OCI-LY1 (cell line): ENCODE data around the gene RXFP2.

Experiments
- H2AFZ ChIP-seq: fragments of 200-600 bp; sonication (generic), shearing (Covaris generic); 2 replicates; pipeline ENCODE4 v1.6.0; 2014; ENCODE audit warnings: antibody characterized with exemption, mild to moderate bottlenecking, low read length
- H3F3A ChIP-seq: fragments of 200-600 bp; sonication (generic), shearing (Covaris generic); 2 replicates; pipeline ENCODE4 v1.6.0; 2014; ENCODE audit warnings: mild to moderate bottlenecking, antibody characterized with exemption, low read length, moderate library complexity; ENCODE audit not compliant: insufficient read depth
- H3K27ac ChIP-seq: fragments of 200-600 bp; sonication (generic); 2 replicates; pipeline ENCODE4 v1.5.1; 2014; ENCODE audit warnings: low read length, mixed run types, mild to moderate bottlenecking, low read depth; ENCODE audit not compliant: poor library complexity, severe bottlenecking
- H3K27me3 ChIP-seq: fragments of 200-600 bp; sonication (generic); 2 replicates; pipeline ENCODE4 v1.6.0; 2014; ENCODE audit warnings: antibody characterized with exemption, mild to moderate bottlenecking, low read length, moderate library complexity; ENCODE audit not compliant: insufficient read depth
- H3K36me3 ChIP-seq: fragments of 200-600 bp; sonication (generic); 2 replicates; pipeline ENCODE4 v1.6.1; 2014; ENCODE audit warnings: mild to moderate bottlenecking, antibody characterized with exemption, low read length, moderate library complexity, mixed read lengths; ENCODE audit not compliant: insufficient read depth
- H3K4me1 ChIP-seq: fragments of 200-600 bp; sonication (generic); 2 replicates; pipeline ENCODE4 v1.5.1; 2014; ENCODE audit warnings: mild to moderate bottlenecking, low read length, moderate library complexity; ENCODE audit not compliant: insufficient read depth, severe bottlenecking
- H3K4me2 ChIP-seq: fragments of 200-600 bp; sonication (generic), shearing (Covaris generic); 2 replicates; pipeline ENCODE4 v1.6.1; 2014; ENCODE audit warnings: low read length
- H3K4me3 ChIP-seq: fragments of 200-600 bp; sonication (generic); 2 replicates; pipeline ENCODE4 v1.5.1; 2014; ENCODE audit warnings: low read length, low read depth, mild to moderate bottlenecking, mixed read lengths; ENCODE audit not compliant: poor library complexity, severe bottlenecking
- H3K79me2 ChIP-seq: fragments of 200-600 bp; shearing (Covaris generic); 2 replicates; pipeline ENCODE4 v1.6.1; 2016; ENCODE audit warnings: mixed run types, low read length, mixed read lengths; ENCODE audit not compliant: insufficient read depth
- H3K9ac ChIP-seq: fragments of 200-600 bp; sonication (generic), shearing (Covaris generic); 2 replicates; pipeline ENCODE4 v1.6.1; 2014; ENCODE audit warnings: mild to moderate bottlenecking, low read length, mixed read lengths
- H3K9me2 ChIP-seq: fragments of 200-600 bp; sonication (generic), shearing (Covaris generic); 2 replicates; pipeline ENCODE4 v1.6.1; 2014; ENCODE audit warnings: low read depth, mild to moderate bottlenecking, low read length, mixed read lengths
- H3K9me3 ChIP-seq: fragments of 200-600 bp; shearing (Covaris generic); 2 replicates; pipeline ENCODE4 v1.6.1; 2014; ENCODE audit warnings: low read length, mixed read lengths
- H4K20me1 ChIP-seq: fragments of 200-600 bp; sonication (generic), shearing (Covaris generic); 2 replicates; pipeline ENCODE4 v1.6.0; 2016; ENCODE audit warnings: mild to moderate bottlenecking, low read length; ENCODE audit not compliant: insufficient read depth
- EZH2 ChIP-seq: fragments of 200-600 bp; sonication (generic), shearing (Covaris generic); IDR thresholded peaks from 2 replicates; pipeline ENCODE4 v1.8.0; 2017; ENCODE audit warnings: borderline replicate concordance, mixed run types, mild to moderate bottlenecking, antibody characterized with exemption, low read length, moderate library complexity, mixed read lengths
- TF ChIP-seq, protein P1 (sequence below): fragments of 200-600 bp; sonication (generic), shearing (Covaris generic); IDR thresholded peaks from 2 replicates; pipeline ENCODE4 v1.5.1; 2017; ENCODE audit warnings: mild to moderate bottlenecking, antibody characterized with exemption, low read length, moderate library complexity, mixed read lengths

The RXFP2 gene

DNA sequence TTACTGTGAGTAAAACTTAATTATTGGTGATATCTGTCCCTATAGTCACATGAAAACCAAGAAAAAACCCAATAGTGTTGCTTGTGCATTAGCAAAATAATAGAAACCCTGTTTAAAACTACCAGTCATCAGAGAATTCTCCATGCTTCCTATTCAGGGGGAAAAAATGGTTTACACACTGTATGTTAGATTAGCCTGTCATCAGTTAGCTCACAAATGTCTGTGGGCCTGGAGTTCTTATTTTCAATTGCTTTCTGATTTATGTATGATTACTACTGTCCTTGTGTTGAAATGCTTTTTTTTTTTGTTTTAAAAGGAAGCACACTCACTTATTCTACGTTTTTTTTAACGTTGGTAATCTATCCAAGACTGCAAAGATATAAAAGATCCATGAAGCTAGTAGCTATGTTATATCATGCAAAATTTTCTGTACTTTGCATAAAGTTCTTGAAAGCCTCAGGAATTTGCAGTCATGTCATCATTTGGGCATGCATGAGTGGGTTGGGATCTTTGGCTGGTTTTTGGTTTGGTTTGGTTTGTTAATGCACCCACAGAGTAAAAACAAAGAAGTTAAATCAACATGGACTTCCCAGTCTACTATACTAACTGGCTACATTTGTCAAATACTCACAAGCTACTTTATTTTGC is 25.9 kb downstream of the RXFP2 start:
- no peak for TF ChIP-seq EZH2
- TF ChIP-seq, protein P1, sequence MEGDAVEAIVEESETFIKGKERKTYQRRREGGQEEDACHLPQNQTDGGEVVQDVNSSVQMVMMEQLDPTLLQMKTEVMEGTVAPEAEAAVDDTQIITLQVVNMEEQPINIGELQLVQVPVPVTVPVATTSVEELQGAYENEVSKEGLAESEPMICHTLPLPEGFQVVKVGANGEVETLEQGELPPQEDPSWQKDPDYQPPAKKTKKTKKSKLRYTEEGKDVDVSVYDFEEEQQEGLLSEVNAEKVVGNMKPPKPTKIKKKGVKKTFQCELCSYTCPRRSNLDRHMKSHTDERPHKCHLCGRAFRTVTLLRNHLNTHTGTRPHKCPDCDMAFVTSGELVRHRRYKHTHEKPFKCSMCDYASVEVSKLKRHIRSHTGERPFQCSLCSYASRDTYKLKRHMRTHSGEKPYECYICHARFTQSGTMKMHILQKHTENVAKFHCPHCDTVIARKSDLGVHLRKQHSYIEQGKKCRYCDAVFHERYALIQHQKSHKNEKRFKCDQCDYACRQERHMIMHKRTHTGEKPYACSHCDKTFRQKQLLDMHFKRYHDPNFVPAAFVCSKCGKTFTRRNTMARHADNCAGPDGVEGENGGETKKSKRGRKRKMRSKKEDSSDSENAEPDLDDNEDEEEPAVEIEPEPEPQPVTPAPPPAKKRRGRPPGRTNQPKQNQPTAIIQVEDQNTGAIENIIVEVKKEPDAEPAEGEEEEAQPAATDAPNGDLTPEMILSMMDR, result no peak
- Histone ChIP-seq H3K9ac (no peak overlapping the region), H4K20me1 (no peaks in the 10 kb centered on the region), H3K27ac (no peak overlapping the region), H3K27me3 (no peaks in the 10 kb centered on the region), H3K79me2 (no peaks in the 10 kb centered on the region), H3F3A (no peaks in the 10 kb centered on the region), H3K4me3 (no peak overlapping the region), H3K36me3 (no peaks in the 10 kb centered on the region), H3K4me2 (no peak overlapping the region), H2AFZ (no peak overlapping the region), H3K9me2 (no peaks in the 10 kb centered on the region), H3K9me3 (no peaks in the 10 kb centered on the region), H3K4me1 (no peaks in the 10 kb centered on the region)

DNA sequence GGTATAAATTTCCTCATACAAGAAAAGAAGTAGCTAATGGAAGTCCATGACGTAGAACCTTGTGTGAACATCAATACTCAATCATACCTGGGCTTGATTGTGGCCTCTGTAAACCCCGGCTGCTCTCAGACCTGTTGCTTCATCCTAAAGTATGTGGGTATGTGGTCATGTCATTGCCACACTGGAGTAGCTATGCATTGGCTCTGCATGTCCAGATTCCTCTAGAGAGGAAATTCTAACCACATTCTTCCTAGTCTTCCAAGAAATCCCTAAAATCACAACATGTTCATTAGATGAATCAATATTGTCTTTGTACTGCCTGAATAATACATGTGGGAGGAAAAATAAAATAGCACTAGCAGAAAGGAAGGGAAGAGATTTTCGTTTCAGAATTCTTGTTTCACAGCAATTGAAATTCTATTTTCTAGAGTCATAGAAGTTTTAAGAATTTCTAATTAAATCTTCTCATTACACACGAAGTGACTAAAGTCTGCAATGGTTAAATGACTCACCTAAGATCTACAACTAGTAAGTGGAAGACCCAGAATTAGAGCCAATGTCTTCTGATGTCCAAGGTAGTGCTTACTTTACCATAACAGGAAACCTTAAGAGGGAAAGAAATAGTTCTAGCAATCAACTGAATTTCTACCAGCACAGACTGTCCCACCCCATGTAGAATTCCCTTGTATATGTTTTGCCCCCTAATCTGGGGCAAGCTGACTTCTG is 28.0 kb downstream of the RXFP2 start:
- Histone ChIP-seq H3K4me1 (no peaks in the 10 kb centered on the region), H3F3A (no peaks in the 10 kb centered on the region), H3K27me3 (no peaks in the 10 kb centered on the region), H3K4me3 (no peak overlapping the region), H3K4me2 (no peak overlapping the region), H3K9ac (no peak overlapping the region), H3K9me3 (no peaks in the 10 kb centered on the region), H3K9me2 (no peaks in the 10 kb centered on the region), H2AFZ (no peak overlapping the region), H3K27ac (no peak overlapping the region), H3K36me3 (no peaks in the 10 kb centered on the region), H3K79me2 (no peaks in the 10 kb centered on the region), H4K20me1 (no peaks in the 10 kb centered on the region)
- TF ChIP-seq, protein P1, result no peak
- no peak for TF ChIP-seq EZH2

DNA sequence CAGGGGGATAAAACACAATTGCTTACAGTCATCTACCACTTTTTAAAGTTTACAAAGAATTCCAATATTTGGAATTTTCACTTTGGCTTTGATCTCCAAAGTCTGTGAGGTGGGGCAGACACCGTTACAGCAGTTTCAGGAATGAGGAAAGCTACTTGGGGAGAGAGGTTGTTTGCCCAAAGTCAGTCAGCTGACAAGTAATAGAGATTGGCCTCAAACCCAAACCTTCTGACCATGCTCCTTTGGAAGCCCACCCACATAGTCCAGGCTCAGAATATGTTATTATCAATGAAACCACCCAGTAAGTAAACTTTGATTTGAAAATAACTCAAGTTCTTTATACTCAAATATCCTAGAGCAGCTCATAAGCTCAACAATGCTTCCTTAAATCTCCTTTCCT is 29.0 kb downstream of the RXFP2 start:
- Histone ChIP-seq H3K79me2 (no peaks in the 10 kb centered on the region), H3K27me3 (no peaks in the 10 kb centered on the region), H2AFZ (no peak overlapping the region), H3K9me3 (no peaks in the 10 kb centered on the region), H3K36me3 (no peaks in the 10 kb centered on the region), H3K9me2 (no peaks in the 10 kb centered on the region), H3K4me1 (no peaks in the 10 kb centered on the region), H3K4me3 (no peak overlapping the region), H3K4me2 (no peak overlapping the region), H3K27ac (no peak overlapping the region), H4K20me1 (no peaks in the 10 kb centered on the region), H3F3A (no peaks in the 10 kb centered on the region), H3K9ac (no peak overlapping the region)
- TF ChIP-seq EZH2, result no peak
- TF ChIP-seq, protein P1, result no peak
